Measurements from ENCODE around the gene UBE2Q2. TPM values are rescaled to one million over a fixed set of nuclear protein-coding genes. Genes with fewer than 3 reads are reported as not detected.
"Not testable (repeated sequence)": the region's sequence is repeated elsewhere in the genome, so short reads cannot be mapped to it uniquely, and the experiment has no call there.

The UBE2Q2 gene
- total RNA-seq, 2 donors from 2014 or later: 16.1 to 20.7 TPM

DNA sequence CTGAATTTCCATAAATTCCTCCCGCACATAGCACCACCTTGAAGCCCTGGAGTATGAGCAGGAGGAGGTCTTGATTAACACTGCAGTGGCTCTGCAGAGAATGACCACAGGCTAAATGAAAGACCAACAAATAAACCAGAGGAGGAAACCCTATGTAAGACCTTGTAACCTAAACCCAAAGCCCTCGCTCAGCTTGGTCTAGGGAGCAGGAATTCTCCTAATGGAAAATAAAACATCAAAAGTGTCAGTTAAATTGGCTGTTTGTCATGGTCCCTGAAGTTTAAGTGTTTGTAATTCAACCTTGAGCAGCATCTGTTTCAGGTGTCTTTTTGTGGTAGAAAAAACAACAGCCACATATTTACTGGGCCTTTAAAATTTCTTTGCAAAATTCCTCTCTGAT is 9.2 kb upstream of the UBE2Q2 start:
- Mint-ChIP-seq H3K4me1 (ENCODE audit: low read depth) (peaks cover 7% of the 10 kb centered on the region), H3K9me3 (no peaks in the 10 kb centered on the region), H3K27me3 (ENCODE audit: low read depth) (no peaks in the 10 kb centered on the region), H3K27ac (no peak overlapping the region), H3K4me3 (no peak overlapping the region), H3K36me3 (ENCODE audit: insufficient read depth in 2 of 2) (no peaks in the 10 kb centered on the region)
- DNase-seq (no peak), ATAC-seq (replicated peaks in 1 of 2) (no peak)

DNA sequence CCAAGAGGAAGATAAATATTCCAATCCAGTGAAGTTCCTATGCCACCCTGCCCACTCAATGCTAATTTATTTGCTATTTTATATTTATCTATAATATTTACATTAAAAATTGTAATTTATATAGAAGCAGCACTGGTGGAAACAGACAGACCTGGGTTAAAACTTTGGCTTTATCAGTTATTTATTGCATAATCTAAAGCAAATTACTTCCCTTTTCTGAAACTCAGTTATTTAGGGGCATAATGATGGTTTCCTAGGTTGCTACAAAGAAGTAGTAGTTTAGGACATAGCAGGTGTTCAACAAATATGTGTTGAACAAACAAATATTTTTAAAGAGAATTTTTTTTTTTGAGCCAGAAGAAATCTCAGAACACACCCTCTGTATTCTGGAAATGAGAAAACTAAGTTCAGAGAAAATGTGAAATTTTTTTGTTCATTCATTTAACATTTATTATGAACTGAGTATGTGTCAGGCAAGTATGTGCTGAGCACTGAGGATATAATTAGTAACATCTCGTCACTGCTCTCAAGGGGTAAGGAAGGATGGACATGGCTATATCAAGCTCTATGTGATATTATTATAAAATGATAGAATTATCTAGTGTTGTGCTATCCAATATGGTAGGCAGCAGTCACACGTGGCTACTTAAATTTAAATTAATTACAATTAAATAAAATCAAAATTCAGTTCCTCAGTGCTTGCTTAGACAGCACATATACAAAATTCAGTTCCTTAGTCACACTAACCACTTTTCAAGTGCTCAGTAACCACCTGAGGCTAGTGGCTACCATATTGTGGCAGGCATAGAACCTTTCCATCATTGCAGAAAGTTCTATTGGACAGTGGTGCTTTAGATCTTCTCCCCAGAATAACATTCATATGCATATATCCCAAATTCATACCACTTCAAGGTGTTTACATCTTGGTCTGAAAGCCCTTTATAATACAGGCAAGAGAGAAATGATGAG is 7.0 kb upstream of the UBE2Q2 start:
- Mint-ChIP-seq H3K27me3 (ENCODE audit: low read depth) (no peaks in the 10 kb centered on the region), H3K4me1 (ENCODE audit: low read depth) (peaks cover 7% of the 10 kb centered on the region), H3K4me3 (no peak overlapping the region), H3K9me3 (no peaks in the 10 kb centered on the region), H3K27ac (no peak overlapping the region), H3K36me3 (ENCODE audit: insufficient read depth in 2 of 2) (no peaks in the 10 kb centered on the region)
- DNase-seq: peak; percentile 8 to 18
- ATAC-seq (replicated peaks in 1 of 2): no peak

DNA sequence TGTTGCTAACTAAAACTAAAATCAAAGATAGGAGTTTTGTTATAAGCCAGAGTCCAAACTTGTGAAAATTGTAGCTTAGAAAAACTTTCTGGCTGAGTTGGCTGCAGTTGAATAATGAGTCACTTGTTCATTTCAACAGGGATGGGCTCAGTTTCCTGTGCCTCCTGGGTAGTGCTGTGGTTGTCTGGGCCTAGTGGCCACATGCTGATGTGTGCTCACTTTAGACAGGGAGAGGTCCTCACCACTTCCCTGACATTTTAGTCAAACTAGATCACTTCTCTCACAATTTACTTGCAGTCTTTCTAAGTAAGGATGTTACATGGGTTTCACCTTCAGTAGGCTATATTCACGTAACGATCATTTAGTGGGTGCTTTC is 6.3 kb upstream of the UBE2Q2 start:
- DNase-seq: peak; percentile 72 to 75
- no peaks in the 10 kb centered on the region for H3K9me3 Mint-ChIP-seq

DNA sequence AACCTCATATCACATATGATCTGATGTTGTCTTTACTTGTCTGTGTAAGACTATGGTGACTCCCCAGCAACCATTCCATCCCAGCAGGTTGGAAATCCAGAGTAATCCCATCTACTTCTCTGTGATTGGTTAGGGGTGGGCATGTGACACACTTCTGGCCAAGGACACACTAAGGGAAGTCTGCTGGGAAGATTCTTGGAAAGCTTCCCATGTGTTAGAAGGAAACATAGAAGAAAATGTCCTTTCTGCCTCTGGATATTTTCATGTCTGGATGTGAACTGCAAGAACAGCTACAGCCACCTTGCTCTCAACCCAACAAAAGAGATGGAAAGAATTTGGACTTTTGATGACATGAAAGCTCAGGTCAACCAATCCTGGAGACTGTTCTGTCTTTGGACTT is 2.6 kb upstream of the UBE2Q2 start:
- no peak overlapping the region for H3K27ac Mint-ChIP-seq
- no peak for ATAC-seq (replicated peaks in 1 of 2)
- H3K27me3 Mint-ChIP-seq (ENCODE audit: low read depth): peaks cover 10% of the 10 kb centered on the region
- H3K9me3 Mint-ChIP-seq: no peaks in the 10 kb centered on the region
- no peak for DNase-seq
- peaks cover 5 to 8% of the 10 kb centered on the region in 2 donors for H3K36me3 Mint-ChIP-seq (ENCODE audit: insufficient read depth in 2 of 2)
- H3K4me1 Mint-ChIP-seq (ENCODE audit: low read depth): peaks cover 15% of the 10 kb centered on the region
- H3K4me3 Mint-ChIP-seq: no peak overlapping the region

More for the DNA sequence above, 6.3 kb upstream of the UBE2Q2 start:
- H3K27me3 Mint-ChIP-seq (ENCODE audit: low read depth): peaks cover 2% of the 10 kb centered on the region
- no peaks in the 10 kb centered on the region for H3K36me3 Mint-ChIP-seq (ENCODE audit: insufficient read depth in 2 of 2)
- no peak overlapping the region for H3K4me3 Mint-ChIP-seq
- H3K27ac Mint-ChIP-seq: no peak overlapping the region
- ATAC-seq (replicated peaks in 1 of 2): peak; percentile 97 to 98
- peaks cover 3% of the 10 kb centered on the region for H3K4me1 Mint-ChIP-seq (ENCODE audit: low read depth)

DNA sequence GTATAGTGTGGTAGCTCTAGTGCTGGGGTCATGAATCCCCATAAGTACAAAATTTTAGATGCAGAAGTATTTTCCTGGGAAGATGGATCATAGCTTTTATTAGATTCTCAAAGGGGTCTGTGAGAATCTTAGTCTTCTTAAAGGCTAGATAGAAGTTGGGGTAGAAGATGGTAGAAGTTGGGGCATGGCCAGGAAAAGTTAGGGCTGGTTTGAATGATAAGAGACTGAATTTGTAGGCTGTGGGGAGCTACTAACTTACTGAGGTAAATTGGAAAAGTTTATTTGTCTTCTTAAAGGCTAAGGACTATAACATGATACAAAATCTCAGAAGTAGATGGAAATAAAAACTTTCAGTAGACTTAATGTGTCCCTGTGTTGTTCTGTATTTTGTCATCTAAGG is 1.6 kb upstream of the UBE2Q2 start:
- Mint-ChIP-seq H3K36me3 (ENCODE audit: insufficient read depth in 2 of 2) (peaks cover 5 to 8% of the 10 kb centered on the region in 2 donors), H3K27ac (no peak overlapping the region), H3K9me3 (no peaks in the 10 kb centered on the region), H3K4me1 (ENCODE audit: low read depth) (peaks cover 24% of the 10 kb centered on the region), H3K27me3 (ENCODE audit: low read depth) (peaks cover 10% of the 10 kb centered on the region), H3K4me3 (peak overlapping the region in 1 of 2 donors; percentile 54)
- no peak for DNase-seq
- ATAC-seq (replicated peaks in 1 of 2): no peak

DNA sequence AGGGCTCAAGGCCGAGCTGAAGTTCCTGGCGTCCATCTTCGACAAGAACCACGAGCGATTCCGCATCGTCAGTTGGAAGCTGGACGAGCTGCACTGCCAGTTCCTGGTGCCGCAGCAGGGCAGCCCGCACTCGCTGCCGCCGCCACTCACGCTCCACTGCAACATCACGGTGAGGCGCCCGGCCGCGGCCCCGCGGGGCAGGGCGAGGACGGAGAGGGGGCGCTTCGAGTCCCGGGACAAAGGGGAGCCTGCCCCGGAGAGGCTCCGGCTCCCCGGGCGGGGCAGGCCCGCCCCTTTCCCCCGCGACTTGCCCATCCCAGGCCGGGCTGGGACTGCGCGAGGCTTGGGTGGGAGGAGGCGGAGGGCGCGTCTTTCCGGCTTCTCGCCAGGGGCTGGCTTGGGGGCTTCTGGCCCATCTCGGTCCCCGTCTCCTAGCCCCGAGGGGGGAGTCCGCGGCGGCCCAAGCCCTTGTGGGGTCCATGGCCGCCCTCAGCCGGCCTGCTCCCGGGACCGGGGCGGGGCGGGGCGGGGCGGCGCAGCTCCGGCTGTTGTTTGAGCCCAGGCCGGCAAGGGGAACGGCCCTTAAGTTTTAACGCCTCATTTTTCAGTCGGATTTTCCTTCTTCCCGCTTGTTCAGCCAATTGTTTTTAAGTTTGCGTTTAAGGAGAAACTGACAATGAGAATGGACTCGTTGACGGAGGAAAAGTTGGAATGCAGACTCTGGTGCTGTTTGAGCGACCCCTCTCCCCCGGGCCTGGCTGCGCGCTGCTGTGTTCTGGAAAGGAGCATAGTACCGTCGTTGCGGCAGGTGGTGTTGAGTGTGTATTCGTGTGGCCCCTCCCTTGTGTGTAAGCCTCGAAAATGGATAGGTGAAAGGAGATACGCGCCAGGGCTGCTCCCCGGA is 683 bp downstream of the UBE2Q2 start:
- Mint-ChIP-seq H3K27ac (peak overlapping the region; percentile 48), H3K27me3 (ENCODE audit: low read depth) (peaks cover 10% of the 10 kb centered on the region), H3K4me1 (ENCODE audit: low read depth) (peaks cover 46% of the 10 kb centered on the region), H3K9me3 (no peaks in the 10 kb centered on the region), H3K36me3 (ENCODE audit: insufficient read depth in 2 of 2) (peaks cover 5 to 8% of the 10 kb centered on the region in 2 donors), H3K4me3 (peak overlapping the region; percentile 88 to 90)
- DNase-seq (peak; percentile 45 to 52), ATAC-seq (replicated peaks in 1 of 2) (peak; percentile 59 to 63)

DNA sequence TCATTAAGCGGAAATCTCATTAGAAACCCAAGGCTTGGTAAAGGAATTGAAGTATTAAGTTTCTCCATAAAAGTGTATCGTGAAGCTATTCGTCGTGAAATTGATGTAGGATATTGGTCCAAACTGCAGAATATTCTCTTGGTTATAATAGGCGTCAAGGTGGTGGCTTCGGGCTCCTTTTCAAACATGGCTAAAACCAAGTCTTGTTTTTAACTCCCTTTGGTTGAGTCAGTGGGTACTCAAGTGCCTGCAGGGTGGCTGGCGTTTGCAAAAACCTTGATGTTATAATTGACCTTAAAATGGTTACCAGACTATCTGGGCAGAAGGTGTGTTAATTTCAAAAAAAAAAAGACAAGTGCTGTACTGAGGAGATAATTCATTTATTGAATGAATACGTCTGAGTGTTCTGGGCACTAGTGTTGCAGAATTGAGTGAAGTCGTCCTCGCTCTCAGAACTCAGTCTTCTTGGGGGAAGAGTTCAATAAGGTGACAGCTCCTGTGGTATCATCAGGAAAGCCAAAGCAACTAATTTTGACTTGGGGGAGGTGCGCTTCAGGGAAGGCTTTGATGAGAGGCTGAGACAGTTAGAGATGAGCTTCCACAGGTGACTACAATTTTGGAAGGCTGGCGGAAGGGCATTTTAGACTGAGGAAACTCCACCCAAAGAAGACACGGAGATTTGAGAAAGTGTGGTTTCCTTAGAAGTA is 1.5 kb downstream of the UBE2Q2 start:
- Mint-ChIP-seq H3K9me3 (no peaks in the 10 kb centered on the region), H3K4me1 (ENCODE audit: low read depth) (peaks cover 52% of the 10 kb centered on the region), H3K36me3 (ENCODE audit: insufficient read depth in 2 of 2) (peaks cover 5 to 8% of the 10 kb centered on the region in 2 donors), H3K4me3 (peak overlapping the region; percentile 88 to 90), H3K27me3 (ENCODE audit: low read depth) (peaks cover 10% of the 10 kb centered on the region), H3K27ac (peak overlapping the region; percentile 48)
- no peak for DNase-seq
- ATAC-seq (replicated peaks in 1 of 2): no peak

DNA sequence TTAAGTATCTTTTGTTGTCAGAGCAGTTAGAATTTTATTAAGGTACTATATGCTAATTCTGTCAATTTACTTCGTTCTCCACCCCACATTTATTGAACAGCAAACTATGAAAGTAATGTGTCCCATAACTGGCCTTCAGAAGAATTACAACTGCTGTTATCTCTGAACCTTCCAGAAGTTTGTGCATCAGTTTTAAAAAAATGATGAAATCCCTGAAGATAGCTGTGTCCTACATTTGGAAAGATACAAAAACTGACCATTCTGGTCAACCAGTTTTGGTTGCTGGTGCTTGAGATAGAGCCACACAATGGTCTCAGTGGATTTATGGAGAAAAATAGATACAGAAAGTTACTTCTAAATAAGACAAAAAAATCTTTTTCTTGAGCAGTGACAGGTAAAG is 5.9 kb downstream of the UBE2Q2 start:
- no peaks in the 10 kb centered on the region for H3K27me3 Mint-ChIP-seq (ENCODE audit: low read depth)
- ATAC-seq (replicated peaks in 1 of 2) (no peak), DNase-seq (no peak)
- peaks cover 2 to 8% of the 10 kb centered on the region in 2 donors for H3K36me3 Mint-ChIP-seq (ENCODE audit: insufficient read depth in 2 of 2)
- H3K4me3 Mint-ChIP-seq: no peak overlapping the region
- H3K4me1 Mint-ChIP-seq (ENCODE audit: low read depth): peaks cover 80% of the 10 kb centered on the region
- peak overlapping the region; percentile 58 for H3K27ac Mint-ChIP-seq
- H3K9me3 Mint-ChIP-seq: no peaks in the 10 kb centered on the region

DNA sequence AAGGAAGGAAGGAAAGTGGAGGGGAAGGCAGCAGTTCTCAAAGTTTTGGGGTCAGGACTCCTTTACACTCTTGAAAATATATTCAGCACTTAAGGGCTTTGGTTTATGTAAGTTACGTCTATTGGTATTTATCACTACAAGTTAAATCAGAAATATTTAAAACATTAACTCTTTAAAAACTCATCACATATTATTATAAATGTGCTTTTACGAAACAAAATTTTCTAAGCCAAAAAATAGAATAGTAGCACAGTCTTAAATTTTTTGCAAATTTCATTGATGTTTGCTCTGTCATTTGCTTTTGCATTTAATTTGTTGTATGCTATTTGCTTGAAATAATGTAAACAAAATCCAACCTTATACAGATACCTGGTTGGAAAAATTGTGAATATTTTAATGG is 7.5 kb downstream of the UBE2Q2 start:
- Mint-ChIP-seq H3K4me3 (no peak overlapping the region), H3K36me3 (ENCODE audit: insufficient read depth in 2 of 2) (peaks cover 0 to 2% of the 10 kb centered on the region in 2 donors), H3K9me3 (no peaks in the 10 kb centered on the region), H3K4me1 (ENCODE audit: low read depth) (peaks cover 67% of the 10 kb centered on the region), H3K27me3 (ENCODE audit: low read depth) (no peaks in the 10 kb centered on the region), H3K27ac (no peak overlapping the region)
- DNase-seq (no peak), ATAC-seq (replicated peaks in 1 of 2) (no peak)

DNA sequence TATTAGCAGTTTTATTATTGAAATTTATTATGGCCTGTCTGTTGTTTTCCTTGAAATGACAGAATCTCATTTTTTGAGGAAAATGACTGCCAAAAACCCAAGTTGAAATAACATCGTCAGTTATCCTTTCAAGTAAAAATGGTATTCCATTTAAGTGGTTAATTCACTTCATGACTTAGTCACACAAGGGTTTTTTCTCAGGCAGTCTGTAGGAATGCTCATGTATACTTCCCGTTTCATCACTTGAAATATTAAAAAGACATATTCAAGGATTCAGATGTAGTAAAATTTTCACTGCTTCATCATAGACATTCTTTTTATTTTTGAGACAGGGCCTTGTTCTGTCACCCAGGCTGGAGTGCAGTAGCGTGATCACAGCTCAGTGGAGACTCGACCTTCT is 8.3 kb downstream of the UBE2Q2 start:
- not testable (repeated sequence) for ATAC-seq (replicated peaks in 1 of 2); H3K9me3 Mint-ChIP-seq; H3K27me3 Mint-ChIP-seq (ENCODE audit: low read depth); DNase-seq; H3K4me3 Mint-ChIP-seq; H3K36me3 Mint-ChIP-seq (ENCODE audit: insufficient read depth in 2 of 2); H3K27ac Mint-ChIP-seq
- H3K4me1 Mint-ChIP-seq (ENCODE audit: low read depth): peaks cover 59% of the 10 kb centered on the region

DNA sequence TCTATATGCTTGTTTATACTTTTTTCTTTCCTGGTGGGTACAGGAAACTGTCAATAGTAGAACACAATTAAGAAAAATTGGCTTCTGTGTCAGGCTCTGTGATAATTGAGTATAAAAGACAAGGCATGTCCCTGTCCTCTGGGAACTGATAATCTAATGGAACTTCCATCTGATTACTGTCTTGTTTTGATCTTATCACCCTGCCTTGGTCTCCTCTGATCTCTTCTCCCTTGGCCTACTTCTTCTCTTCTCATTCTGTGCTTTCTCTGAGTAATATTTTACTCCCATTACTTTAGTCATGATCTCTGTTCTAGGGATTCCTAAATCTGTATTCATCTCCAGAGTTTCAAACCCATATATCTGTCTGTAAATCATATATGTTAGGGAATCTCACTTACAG is 14.6 kb downstream of the UBE2Q2 start:
- H3K4me3 Mint-ChIP-seq: no peak overlapping the region
- no peak for DNase-seq
- H3K36me3 Mint-ChIP-seq (ENCODE audit: insufficient read depth in 2 of 2): peaks cover 0 to 4% of the 10 kb centered on the region in 2 donors
- no peaks in the 10 kb centered on the region for H3K27me3 Mint-ChIP-seq (ENCODE audit: low read depth)
- no peak for ATAC-seq (replicated peaks in 1 of 2)
- H3K9me3 Mint-ChIP-seq: no peaks in the 10 kb centered on the region
- peaks cover 9% of the 10 kb centered on the region for H3K4me1 Mint-ChIP-seq (ENCODE audit: low read depth)
- no peak overlapping the region for H3K27ac Mint-ChIP-seq

DNA sequence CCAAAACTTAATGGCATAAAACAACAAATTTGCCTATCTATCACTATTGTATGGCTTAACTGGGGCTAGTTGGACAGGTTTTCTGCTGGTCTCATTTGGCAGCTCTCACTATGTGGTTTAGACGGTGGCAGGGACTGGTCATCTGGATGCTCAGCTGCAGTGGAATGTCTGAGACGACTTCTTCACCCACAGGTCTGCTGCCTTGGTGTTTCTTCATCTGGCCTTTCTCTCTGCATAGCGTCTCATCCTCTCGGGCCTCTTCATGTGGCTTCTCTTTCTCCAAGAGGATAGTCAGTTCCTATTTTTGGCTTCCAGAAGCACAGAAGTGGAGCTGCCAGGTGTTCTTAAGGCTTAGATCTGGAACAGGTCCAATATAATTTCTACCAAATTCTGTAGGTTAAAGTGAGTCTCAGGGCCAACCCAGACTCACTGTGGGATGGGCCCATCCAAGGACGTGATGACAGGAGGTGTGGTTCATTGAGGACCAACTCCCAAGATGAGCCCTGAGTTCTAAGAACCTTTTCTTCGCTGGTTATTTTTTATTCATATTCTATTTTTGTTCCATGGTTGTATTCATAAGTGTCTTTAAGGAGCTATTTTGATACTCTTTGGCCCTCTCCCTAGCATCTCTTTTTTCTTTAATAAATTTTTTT is 18.6 kb downstream of the UBE2Q2 start:
- DNase-seq: no peak
- Mint-ChIP-seq H3K9me3 (no peaks in the 10 kb centered on the region), H3K4me1 (ENCODE audit: low read depth) (peaks cover 29% of the 10 kb centered on the region), H3K27me3 (ENCODE audit: low read depth) (no peaks in the 10 kb centered on the region), H3K27ac (no peak overlapping the region), H3K4me3 (no peak overlapping the region), H3K36me3 (ENCODE audit: insufficient read depth in 2 of 2) (peaks cover 0 to 5% of the 10 kb centered on the region in 2 donors)
- no peak for ATAC-seq (replicated peaks in 1 of 2)

All from activated T-cell treated with anti-CD3 and anti-CD28 coated beads, Interleukin-2, amount 50 U/mL, for 72 hours (primary cell).